AG09319 (cell line): ENCODE results near the gene DNLZ.

Experiments used
- DNase-seq: peaks from one replicate; pipeline ENCODE4 v3.0.0-alpha.2; 2010; ENCODE audit warnings: low read depth; ENCODE audit errors: extremely low read depth
- CTCF ChIP-seq: IDR thresholded peaks from 2 replicates; pipeline ENCODE4 v1.5.1; 2011; ENCODE audit warnings: low read depth, mild to moderate bottlenecking, inconsistent platforms, low read length, moderate library complexity

Gene DNLZ

GRCh38 chr9:136405481-136405880 lies 41.9 kb upstream of the DNLZ start:
- TF ChIP-seq CTCF = no peak
- no peak for DNase-seq

DNA sequence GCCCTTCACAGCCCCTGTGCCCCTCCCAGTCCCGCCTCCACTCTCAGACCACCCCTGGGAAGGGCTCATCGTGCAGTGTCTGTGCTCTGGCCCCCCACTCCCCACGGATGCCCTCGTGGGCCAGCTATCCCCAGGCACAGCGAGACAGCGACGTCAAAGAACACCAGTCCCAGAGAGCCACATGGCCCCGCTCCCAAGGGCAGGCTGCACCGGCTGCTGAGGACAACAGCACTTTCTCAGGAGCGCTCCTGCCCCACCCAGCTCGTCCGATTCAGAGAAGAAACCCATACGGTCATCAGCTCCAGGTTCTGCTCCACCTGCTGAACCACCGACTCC lies 41.2 kb upstream of the DNLZ start:
- DNase-seq = no peak
- TF ChIP-seq CTCF = no peak

GRCh38 chr9:136403915-136404800 lies 40.6 kb upstream of the DNLZ start:
- TF ChIP-seq CTCF = no peak
- DNase-seq = no peak

DNA sequence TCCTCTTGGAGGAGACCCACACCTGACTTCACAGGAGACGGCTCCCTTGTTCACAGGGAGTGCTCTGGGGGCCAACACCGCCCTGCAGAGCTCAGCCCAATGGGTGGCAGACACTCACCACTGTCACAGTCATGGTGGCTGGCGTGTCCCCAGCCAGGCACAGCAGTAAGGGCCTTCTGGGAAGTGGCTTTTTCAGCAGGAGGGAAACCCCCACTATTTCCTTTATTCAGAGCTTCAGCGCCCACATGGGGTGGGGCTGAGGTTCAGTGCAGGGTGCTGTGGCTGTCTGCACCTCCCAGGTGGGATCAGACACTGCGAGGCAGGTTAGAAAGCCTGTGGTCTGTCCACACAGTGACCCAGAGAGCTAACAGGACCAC lies 40.0 kb upstream of the DNLZ start:
- DNase-seq = no peak
- no peak for TF ChIP-seq CTCF

GRCh38 chr9:136402067-136402466 lies 38.5 kb upstream of the DNLZ start:
- no peak for TF ChIP-seq CTCF
- no peak for DNase-seq

- TF ChIP-seq CTCF = no peak
- DNase-seq = no peak
Measured at GRCh38 chr9:136401173-136401922, 37.8 kb upstream of the DNLZ start.
